ENCODE results near the gene RMND5A.

GRCh38 chr2:86706220-86706619 is 13.9 kb upstream of the RMND5A start:
- TF ChIP-seq YY1 (IDR thresholded peaks at IDR 0.05; ENCODE audit: insufficient read depth, insufficient read length) (no peak), ZNF274 (IDR thresholded peaks at IDR 0.05; ENCODE audit: low read depth, low read length) (no peak), SUZ12 (IDR thresholded peaks at IDR 0.05; ENCODE audit: extremely low read depth, insufficient read depth, insufficient read length) (no peak)
